HG03432 (cell line): ENCODE data around the gene MCC.

ENCODE experiments used
- ATAC-seq: cut with Tn5 transposase; IDR thresholded peaks from one replicate; pipeline ENCODE4 v1.9.1; 2021; ENCODE audit warnings: mild to moderate bottlenecking, moderate library complexity; ENCODE audit not compliant: unreplicated experiment

Gene MCC

GRCh38 chr5:113123618-113124017, 364.6 kb downstream of the MCC start:
- no peak for ATAC-seq

GRCh38 chr5:113122053-113122452, 366.2 kb downstream of the MCC start:
- no peak for ATAC-seq

GRCh38 chr5:113119246-113119924, 368.9 kb downstream of the MCC start:
- no peak for ATAC-seq

GRCh38 chr5:113118765-113119164, 369.5 kb downstream of the MCC start:
- ATAC-seq: no peak

- no peak for ATAC-seq
These were observed 370.0 kb downstream of the MCC start for GRCh38 chr5:113118298-113118697.

- no peak for ATAC-seq
These were observed 370.6 kb downstream of the MCC start for GRCh38 chr5:113117543-113118115.

- ATAC-seq: no peak
These were observed 372.3 kb downstream of the MCC start for GRCh38 chr5:113115956-113116355.

- ATAC-seq: peak; percentile 75
These were observed 373.2 kb downstream of the MCC start for GRCh38 chr5:113115061-113115460.

GRCh38 chr5:113114559-113114958, 373.7 kb downstream of the MCC start:
- no peak for ATAC-seq

GRCh38 chr5:113112435-113112834, 375.8 kb downstream of the MCC start:
- ATAC-seq: no peak

GRCh38 chr5:113110117-113110516, 378.1 kb downstream of the MCC start:
- no peak for ATAC-seq

- ATAC-seq: no peak
These were observed 378.9 kb downstream of the MCC start for GRCh38 chr5:113109344-113109743.

GRCh38 chr5:113108485-113108884, 379.8 kb downstream of the MCC start:
- ATAC-seq: no peak

- no peak for ATAC-seq
These were observed 381.4 kb downstream of the MCC start for GRCh38 chr5:113106821-113107220.

GRCh38 chr5:113105693-113106280, 382.5 kb downstream of the MCC start:
- ATAC-seq: no peak

- ATAC-seq: no peak
These were observed 384.9 kb downstream of the MCC start for GRCh38 chr5:113103330-113103729.

GRCh38 chr5:113102121-113102531, 386.1 kb downstream of the MCC start:
- no peak for ATAC-seq

GRCh38 chr5:113100981-113101380, 387.3 kb downstream of the MCC start:
- ATAC-seq: no peak

- ATAC-seq: no peak
These were observed 388.4 kb downstream of the MCC start for GRCh38 chr5:113099822-113100221.

- no peak for ATAC-seq
These were observed 389.9 kb downstream of the MCC start for GRCh38 chr5:113098378-113098777.

GRCh38 chr5:113095831-113096230, 392.4 kb downstream of the MCC start:
- ATAC-seq: no peak

GRCh38 chr5:113093558-113093957, 394.7 kb downstream of the MCC start:
- no peak for ATAC-seq
